HAP-1 (cell line): ENCODE data around the gene SMIM12.

Experiments used
- DNase-seq, 2 experiments: peaks; one replicate each; pipeline ENCODE4 v3.0.0-alpha.2; 2016 to 2020; ENCODE audit warnings: low spot score in 2 of 2
- H3K27me3 ChIP-seq: fragments of 250-450 bp; sonication (Bioruptor Pico); 2 replicates; pipeline ENCODE4 v1.5.1; 2020; ENCODE audit warnings: low read depth, mild to moderate bottlenecking, moderate library complexity
- H3K36me3 ChIP-seq: fragments of 250-450 bp; sonication (Bioruptor Pico); replicated peaks from 2 replicates; pipeline ENCODE4 v1.5.1; 2020; ENCODE audit warnings: mild to moderate bottlenecking
- H3K4me1 ChIP-seq: fragments of 250-450 bp; sonication (Bioruptor Pico); 2 replicates; pipeline ENCODE4 v1.5.1; 2020; ENCODE audit warnings: mild to moderate bottlenecking
- H3K4me3 ChIP-seq: fragments of 250-450 bp; sonication (Bioruptor Pico); 2 replicates; pipeline ENCODE4 v1.5.1; 2020; ENCODE audit warnings: mild to moderate bottlenecking, moderate library complexity
- H3K9me3 ChIP-seq: fragments of 250-450 bp; sonication (Bioruptor Pico); 2 replicates; pipeline ENCODE4 v1.5.1; 2020; ENCODE audit warnings: mild to moderate bottlenecking, moderate library complexity
- in situ Hi-C: fragments of 300-500 bp; cut with MboI; formaldehyde crosslinking; loops from 3 replicates; pipeline ENCODE4 v1.14.3; 2020; ENCODE audit warnings: low sequenced_read_pairs, inconsistent platforms, mixed read lengths

SMIM12 gene

DNA sequence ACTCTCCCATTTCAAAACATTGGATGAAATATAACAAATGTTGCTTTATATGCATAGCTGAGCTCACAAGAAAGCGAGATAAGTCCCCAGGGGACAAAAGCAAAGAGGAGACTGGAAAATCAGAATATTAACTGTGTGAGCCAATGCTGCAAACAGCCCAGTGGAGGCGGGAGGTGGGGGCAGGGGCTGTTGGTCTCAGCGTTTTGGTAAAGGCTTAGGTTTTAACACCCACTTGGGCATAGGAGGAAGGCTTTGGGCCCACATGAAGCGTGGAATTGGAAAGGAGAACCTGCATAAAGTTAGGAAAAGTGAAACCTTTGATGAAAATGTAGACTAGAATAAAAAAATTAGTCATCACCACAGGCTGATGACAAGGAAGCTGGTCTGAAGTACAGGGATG lies 30.2 kb upstream of the SMIM12 start:
- in situ Hi-C loops: no loop called here
- Histone ChIP-seq H3K4me1 (0 out of 2 replicates have a peak, but pooled peaks cover 4% of the 10 kb centered on the region), H3K27me3 (no peaks in the 10 kb centered on the region), H3K9me3 (no peaks in the 10 kb centered on the region), H3K4me3 (no peak overlapping the region), H3K36me3 (no peaks in the 10 kb centered on the region)
- no peak for DNase-seq

DNA sequence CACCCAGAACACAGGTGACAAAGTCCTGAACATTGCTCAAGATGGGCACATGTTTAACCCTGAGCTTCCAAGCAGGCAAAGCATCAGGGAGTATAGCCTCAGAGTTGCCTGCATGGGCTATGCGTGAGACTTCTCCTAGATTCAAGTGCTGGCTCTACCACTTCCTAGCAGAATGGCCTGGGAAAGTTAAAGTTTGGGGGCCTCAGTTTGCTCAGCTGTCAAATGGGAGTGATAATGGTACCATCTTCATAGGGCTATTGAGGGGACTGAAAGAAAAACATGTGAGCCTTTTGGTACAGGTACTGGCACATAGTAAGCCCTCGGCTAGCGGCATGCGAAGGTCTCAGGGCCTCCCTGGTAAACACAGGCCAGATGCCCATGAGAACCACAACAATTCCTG lies 28.0 kb upstream of the SMIM12 start:
- Histone ChIP-seq H3K27me3 (no peaks in the 10 kb centered on the region), H3K4me1 (0 out of 2 replicates have a peak, but pooled peaks cover 4% of the 10 kb centered on the region)
- in situ Hi-C loops: no loop called here

DNA sequence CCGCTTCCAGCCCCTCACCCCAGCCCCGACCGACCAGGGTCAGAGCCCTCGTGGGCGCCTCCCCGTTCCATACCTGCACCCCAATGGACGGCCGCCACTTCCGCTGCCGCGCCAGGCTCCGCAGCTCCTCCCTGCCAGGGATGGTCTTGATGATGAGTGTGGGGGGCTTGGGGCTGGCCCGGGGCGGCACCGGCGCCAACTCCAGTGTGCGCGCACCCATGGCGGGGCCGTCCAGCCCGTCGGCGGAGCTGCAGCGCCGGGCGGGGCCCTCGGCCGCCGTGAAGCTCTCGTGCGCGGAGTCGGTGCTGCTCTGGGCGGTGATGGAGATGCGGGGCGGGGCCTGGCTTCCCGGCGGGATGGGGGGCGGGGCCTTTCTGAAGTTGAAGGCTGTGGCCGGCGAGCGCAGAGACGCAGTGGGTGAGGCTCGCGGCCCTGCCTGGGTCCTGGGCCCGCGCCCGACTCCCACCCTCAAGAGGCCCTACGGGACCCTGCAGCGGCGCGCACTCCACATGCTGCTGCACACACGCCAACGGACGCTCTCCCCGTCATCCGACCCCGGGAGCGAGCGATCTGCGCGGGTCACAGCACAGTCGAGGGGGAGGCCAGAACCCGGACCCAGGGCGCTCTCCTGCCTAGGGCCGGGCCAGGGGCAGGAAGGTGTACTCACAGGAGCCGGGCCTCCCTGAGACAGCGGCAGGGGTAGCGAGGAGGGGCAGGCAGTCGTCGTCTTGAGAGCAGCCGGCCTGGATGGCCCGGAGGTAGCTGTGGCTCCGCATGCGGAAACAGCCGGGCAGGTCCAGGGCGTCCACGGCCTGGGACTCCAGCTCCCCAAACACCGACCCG lies 26.1 kb upstream of the SMIM12 start:
- peak; percentile 45 to 87 for DNase-seq
- in situ Hi-C loops: no loop called here
- H3K4me3 ChIP-seq: peak overlapping the region; percentile 23
- H3K36me3 ChIP-seq: no peaks in the 10 kb centered on the region
- H3K4me1 ChIP-seq: 0 out of 2 replicates have a peak, but pooled peaks cover 4% of the 10 kb centered on the region
- H3K9me3 ChIP-seq: no peaks in the 10 kb centered on the region
- peaks cover 2% of the 10 kb centered on the region; the same call in 1 of the 2 replicates for H3K27me3 ChIP-seq

More for the DNA sequence above, 28.0 kb upstream of the SMIM12 start:
- no peaks in the 10 kb centered on the region for H3K9me3 ChIP-seq
- H3K4me3 ChIP-seq: no peak overlapping the region
- H3K36me3 ChIP-seq: no peaks in the 10 kb centered on the region
- DNase-seq: no peak

DNA sequence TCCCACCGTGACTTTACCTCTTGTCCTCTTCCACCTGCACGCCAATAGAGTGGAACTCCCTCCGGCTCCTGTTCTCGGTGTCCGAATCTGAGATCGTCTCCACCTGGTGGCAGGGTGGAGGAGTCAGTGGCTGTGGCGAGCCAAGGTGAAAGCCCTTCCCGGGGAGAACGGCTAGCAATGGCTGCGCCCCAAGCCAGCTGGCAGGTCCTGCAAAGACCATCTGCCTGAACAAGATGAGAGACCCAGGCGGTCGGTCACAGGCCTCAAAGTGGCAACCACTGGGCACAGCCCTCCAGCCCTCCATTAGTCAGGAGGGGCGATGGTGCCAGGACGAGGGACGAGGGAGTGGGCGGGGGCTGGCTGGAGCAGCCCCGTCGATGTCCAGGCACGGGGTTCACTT lies 25.4 kb upstream of the SMIM12 start:
- Histone ChIP-seq H3K27me3 (peaks cover 5% of the 10 kb centered on the region; the same call in 1 of the 2 replicates), H3K4me3 (peak overlapping the region; percentile 23), H3K4me1 (0 out of 2 replicates have a peak, but pooled peaks cover 4% of the 10 kb centered on the region), H3K36me3 (no peaks in the 10 kb centered on the region), H3K9me3 (no peaks in the 10 kb centered on the region)
- in situ Hi-C loops: no loop called here
- DNase-seq: no peak

DNA sequence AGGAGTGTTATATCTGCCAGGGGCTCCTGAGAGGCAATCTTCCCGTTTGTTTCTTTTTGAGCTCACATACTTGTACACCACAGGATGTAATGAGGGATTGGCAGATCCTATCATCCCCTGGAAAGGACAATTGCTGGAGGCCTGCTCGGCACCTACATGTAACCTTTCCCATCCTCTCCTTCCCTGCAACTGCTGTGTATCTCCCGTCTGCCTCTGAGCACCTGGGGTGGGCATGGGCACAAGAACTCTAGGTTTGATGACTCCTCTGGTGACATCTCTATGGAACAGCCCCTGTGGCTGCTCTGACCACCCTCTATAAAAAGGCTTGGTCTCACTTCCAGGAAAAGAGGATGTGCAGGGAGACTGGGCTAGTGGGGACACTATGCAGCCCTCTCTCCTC lies 25.0 kb upstream of the SMIM12 start:
- Histone ChIP-seq H3K4me1 (0 out of 2 replicates have a peak, but pooled peaks cover 4% of the 10 kb centered on the region), H3K27me3 (peaks cover 7% of the 10 kb centered on the region; the same call in 1 of the 2 replicates), H3K4me3 (no peak overlapping the region), H3K9me3 (no peaks in the 10 kb centered on the region), H3K36me3 (no peaks in the 10 kb centered on the region)
- DNase-seq: no peak
- in situ Hi-C loops: no loop called here

DNA sequence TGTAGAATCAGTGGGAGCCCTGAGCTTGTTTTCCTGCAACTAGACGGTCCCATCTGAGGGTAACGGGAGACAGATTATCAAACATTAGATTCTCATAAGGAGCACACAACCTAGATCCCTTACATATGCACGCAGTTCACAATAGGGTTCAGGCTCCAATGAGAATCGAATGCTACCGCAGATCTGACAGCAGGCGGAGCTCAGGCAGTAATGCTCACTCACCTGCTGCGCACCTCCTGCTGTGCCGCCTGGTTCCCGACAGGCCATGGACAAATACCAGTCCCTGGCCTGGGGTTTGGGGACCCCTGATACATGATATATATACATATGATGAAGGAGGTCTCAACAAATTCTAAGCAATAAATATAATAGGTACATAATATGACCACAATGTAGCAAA lies 19.7 kb upstream of the SMIM12 start:
- no peaks in the 10 kb centered on the region for H3K36me3 ChIP-seq
- in situ Hi-C loops: no loop called here
- no peaks in the 10 kb centered on the region for H3K4me1 ChIP-seq
- no peak overlapping the region for H3K4me3 ChIP-seq
- H3K27me3 ChIP-seq: peaks cover 10% of the 10 kb centered on the region
- H3K9me3 ChIP-seq: no peaks in the 10 kb centered on the region
- DNase-seq: no peak

DNA sequence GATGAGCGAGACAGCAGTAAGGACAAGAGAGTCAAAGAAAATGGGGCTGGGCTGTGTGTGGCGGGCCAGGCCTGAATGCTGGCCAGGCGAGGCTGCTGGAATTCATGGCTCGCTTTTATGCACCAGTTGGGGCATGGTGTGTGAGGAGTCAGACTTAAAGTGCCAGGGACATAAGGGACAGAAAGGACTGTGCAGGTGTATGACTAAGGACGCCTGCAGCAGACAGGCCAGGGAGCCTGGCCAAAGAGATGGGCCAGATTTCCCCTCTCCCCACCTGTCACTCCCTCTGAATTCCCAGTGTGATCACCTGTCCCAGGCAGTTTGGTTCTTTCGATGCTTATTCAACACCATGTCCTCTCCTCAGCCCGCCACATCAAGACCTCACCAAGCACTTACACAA lies 16.9 kb upstream of the SMIM12 start:
- no peaks in the 10 kb centered on the region for H3K9me3 ChIP-seq
- peaks cover 21% of the 10 kb centered on the region for H3K27me3 ChIP-seq

DNA sequence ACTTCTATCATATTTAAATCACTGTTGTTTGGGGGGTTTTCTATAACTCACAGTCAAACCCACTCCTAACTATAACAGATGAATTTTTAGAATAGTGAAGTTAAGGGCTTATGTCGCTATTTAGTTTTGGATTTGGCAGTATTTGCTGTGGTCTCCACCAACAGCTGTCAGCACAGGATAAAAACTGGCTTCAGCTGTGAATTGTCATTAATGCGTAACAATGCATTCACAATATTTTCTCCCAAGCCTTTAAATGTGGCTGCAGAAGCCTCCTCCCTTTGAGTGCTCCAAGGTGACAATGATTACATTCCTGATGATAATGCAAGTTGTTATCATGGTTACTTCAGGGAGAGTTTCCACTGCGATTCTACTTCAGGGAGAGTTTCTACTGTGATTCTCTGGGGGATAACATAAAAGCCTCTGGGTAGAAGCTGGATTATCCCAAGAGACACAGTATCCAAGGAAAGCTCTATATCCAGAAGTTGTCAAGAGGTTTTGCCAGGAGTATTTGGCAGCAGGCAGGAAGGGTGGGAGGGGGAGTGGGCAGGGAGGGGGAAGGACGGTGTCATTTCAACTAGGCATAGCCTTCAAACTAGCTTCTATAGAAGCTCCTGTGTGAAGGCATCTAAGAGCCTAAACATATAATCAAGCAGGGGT lies 14.9 kb upstream of the SMIM12 start:
- DNase-seq: no peak

More for the DNA sequence above, 16.9 kb upstream of the SMIM12 start:
- no peak for DNase-seq
- H3K4me1 ChIP-seq: no peaks in the 10 kb centered on the region
- no peak overlapping the region for H3K4me3 ChIP-seq
- no peaks in the 10 kb centered on the region for H3K36me3 ChIP-seq
- in situ Hi-C loops: no loop called here

DNA sequence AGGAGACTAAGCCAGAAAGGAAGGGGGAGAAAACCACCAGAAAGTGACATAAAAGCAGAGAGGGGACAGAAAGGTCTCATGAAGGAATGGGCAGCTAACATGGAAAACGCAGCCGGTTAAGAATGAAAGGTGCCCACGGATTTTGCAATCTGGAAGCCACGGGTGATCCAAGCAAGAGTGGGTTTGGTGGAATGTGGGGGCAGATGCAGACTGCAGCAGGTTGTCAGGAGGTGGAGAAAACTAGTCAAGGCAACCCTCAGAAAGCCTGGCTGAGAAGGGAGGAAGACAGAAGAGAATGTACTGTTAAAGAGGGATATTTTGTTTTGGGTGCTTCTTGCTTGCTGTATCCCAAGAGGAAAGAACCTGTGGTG lies 12.6 kb upstream of the SMIM12 start:
- in situ Hi-C loops: no loop called here
- peaks cover 13% of the 10 kb centered on the region for H3K27me3 ChIP-seq

More for the DNA sequence above, 14.9 kb upstream of the SMIM12 start:
- Histone ChIP-seq H3K4me3 (no peak overlapping the region), H3K27me3 (peaks cover 16% of the 10 kb centered on the region), H3K4me1 (no peaks in the 10 kb centered on the region), H3K36me3 (no peaks in the 10 kb centered on the region), H3K9me3 (no peaks in the 10 kb centered on the region)
- in situ Hi-C loops: no loop called here

DNA sequence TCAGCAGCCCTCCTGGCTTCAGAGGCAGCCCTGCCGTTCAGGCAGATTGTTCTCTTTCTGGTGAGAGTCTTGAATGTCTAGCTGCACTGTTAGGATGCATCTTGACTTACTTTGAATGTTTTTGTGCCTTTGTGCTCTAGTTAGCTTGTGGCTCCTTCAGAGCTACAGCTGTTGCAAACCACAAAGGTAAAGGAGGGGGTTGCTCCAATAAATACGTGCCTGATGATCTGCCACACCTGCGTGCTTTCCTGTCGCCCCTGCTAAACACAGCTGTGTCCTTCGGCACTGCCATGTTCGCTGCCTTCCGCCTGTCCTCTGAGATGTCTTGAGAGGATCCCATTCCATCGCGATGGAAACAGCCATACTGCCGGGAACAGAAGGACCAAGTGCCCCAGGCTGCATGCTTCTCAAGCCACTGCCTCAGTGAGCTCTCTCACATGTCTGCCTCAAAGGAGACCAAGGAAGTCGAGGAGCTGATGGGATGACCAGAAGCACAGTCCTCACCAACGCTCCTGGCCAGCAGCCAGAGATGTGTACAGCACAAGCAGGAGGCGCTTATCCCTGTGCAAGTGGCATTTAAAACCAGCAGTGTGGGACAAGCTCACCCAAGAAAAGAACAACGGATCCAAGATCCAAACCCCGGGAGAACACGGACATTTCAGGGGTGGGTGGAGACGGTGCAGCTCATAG lies 12.0 kb upstream of the SMIM12 start:
- no peak for DNase-seq
- no peaks in the 10 kb centered on the region; the same call in 1 of the 2 replicates for H3K4me1 ChIP-seq
- H3K36me3 ChIP-seq: no peaks in the 10 kb centered on the region
- H3K4me3 ChIP-seq: no peak overlapping the region
- in situ Hi-C loops: no loop called here
- peaks cover 13% of the 10 kb centered on the region for H3K27me3 ChIP-seq
- H3K9me3 ChIP-seq: no peaks in the 10 kb centered on the region

More for the DNA sequence above, 12.6 kb upstream of the SMIM12 start:
- no peak for DNase-seq
- Histone ChIP-seq H3K9me3 (no peaks in the 10 kb centered on the region), H3K4me1 (no peaks in the 10 kb centered on the region), H3K36me3 (no peaks in the 10 kb centered on the region), H3K4me3 (no peak overlapping the region)

DNA sequence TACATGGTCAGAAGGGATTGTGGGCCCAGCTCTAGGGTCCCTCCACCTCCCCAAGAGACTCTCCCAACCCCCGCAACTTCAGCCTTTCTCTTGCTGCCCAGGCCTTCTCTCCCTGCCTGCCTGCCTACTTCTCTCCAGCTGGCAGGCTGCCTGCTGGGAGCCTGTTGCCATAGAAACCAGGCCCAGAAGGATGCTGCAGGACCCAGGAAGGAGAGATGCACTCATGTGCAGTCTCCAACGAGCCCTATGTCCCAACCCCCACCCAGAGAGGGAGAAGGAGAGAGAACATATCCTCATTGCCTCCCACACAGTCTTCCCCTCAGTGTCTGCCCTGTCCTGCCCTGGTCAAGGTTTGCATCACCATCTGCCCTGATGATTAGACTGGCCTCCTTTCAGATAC lies 10.8 kb upstream of the SMIM12 start:
- no peak for DNase-seq
- Histone ChIP-seq H3K27me3 (peaks cover 13% of the 10 kb centered on the region), H3K4me1 (no peaks in the 10 kb centered on the region; the same call in 1 of the 2 replicates), H3K9me3 (no peaks in the 10 kb centered on the region), H3K4me3 (no peak overlapping the region), H3K36me3 (no peaks in the 10 kb centered on the region)
- in situ Hi-C loops: no loop called here

DNA sequence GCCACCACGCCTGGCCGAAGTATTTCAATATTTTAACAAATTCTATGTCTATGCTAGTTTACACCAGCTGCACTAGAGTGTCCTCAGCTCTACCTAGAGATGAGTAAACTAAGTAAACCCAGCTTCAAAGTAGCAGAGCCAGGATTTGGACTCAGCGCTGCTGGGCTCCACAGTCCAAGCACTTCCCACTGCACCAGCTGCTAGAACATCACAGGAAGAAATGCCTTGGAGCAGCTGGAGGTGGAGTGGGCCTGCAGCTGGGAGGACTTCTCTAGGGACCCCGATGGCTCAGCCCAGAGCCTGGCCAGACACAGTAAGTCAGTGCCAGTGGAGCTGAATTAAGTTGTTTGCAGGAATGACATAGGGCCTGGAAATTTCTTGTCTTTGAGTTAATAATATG lies 10.2 kb upstream of the SMIM12 start:
- Histone ChIP-seq H3K4me3 (no peak overlapping the region), H3K4me1 (no peaks in the 10 kb centered on the region; the same call in 1 of the 2 replicates), H3K36me3 (no peaks in the 10 kb centered on the region), H3K9me3 (no peaks in the 10 kb centered on the region), H3K27me3 (peaks cover 13% of the 10 kb centered on the region)
- in situ Hi-C loops: no loop called here
- DNase-seq: no peak

DNA sequence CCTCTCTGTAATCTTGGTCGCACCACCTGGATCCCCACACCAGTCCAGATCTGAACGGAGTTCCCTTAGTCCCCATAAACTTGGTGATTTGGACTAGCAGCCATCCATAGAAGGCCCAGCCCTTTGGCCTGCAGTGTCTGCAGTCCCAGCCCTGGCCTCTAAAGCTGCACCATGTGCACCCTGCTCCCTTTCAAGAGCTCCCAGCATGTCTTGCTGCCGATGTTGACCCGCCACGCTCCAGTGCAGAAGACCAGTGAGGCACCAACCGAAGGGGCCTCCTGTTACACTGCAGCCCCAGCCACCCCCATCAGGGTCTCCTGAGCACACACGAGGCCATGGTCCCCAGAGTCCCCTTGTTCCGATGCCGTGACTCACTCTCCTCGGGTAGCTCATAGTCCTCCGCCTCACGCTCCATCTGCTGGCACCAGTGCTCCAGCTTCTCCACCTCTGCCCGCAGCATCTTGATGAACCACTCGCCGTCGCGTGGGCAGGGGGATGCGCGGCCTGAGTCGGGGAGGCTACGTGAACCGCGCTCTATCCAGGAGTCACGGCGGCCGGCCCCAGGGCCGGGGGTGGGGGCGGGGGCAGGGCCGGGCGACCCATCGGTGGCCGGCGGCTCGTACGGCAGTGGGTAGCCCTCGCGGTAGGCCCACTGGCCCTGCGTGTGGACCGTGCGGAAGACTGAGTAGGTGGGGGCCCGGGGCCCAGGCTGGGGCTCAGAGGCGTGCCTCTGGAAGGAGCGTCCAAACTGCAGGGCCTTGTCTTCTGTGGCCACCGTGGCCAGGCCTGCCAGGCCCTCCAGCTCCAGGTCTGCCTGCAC lies 8.9 kb upstream of the SMIM12 start:
- Histone ChIP-seq H3K4me1 (no peaks in the 10 kb centered on the region; the same call in 1 of the 2 replicates), H3K4me3 (no peak overlapping the region), H3K9me3 (no peaks in the 10 kb centered on the region), H3K36me3 (no peaks in the 10 kb centered on the region), H3K27me3 (peaks cover 13% of the 10 kb centered on the region)
- in situ Hi-C loops: no loop called here
- DNase-seq: no peak
